ENCODE data around the gene GSTM3.

GRCh38 chr1:109785446-109786111, 44.7 kb upstream of the GSTM3 start:
- no peak for TF ChIP-seq EZH2phosphoT487 (IDR thresholded peaks at IDR 0.05; ENCODE audit: insufficient read depth, low read depth)
- TF ChIP-seq EZH2 (IDR thresholded peaks at IDR 0.05; ENCODE audit: insufficient read depth, poor library complexity, severe bottlenecking), result no peak
